ENCODE results near the gene SMIM29.
A peak's percentile ranks its signal among the peaks of the same experiment; 100 is the strongest.
"Not testable (repeated sequence)": the region's sequence is repeated elsewhere in the genome, so short reads cannot be mapped to it uniquely, and the experiment has no call there.

Gene SMIM29

DNA sequence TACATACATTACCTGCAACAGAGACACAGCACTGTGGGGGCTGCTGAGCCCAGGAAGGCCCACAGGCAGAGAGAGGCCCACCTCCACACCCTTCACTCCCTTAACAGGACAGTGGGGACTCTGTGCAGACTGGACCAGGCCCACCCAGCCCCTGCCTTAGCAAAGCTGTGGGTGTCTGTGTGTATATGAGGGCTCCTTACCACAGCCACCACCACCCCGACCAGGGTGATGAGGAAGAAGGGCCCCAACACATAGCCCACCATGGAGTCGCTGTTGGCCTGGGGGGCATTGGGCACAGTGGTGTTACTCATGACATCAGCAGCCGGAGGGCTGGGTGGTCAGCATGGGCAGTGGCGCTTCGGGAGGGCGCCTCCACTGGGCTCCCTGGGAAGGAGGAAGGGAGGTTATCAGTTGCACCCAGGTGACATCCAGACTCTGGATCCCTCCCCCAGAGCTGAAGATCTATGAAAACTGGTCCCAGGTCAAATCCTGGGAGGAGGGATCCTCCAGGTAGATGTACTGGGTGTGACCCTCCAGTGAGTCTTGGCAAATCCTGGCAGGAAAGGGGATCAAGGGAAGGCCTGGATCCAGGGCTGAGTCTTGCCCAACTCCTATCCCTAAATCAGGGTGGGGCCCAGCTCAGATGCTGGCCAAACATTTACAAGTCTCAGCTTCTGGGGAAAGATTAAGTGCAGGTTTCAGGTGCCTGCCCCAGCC, 1.2 kb downstream of the SMIM29 start:
- TF ChIP-seq ZFX (IDR thresholded peaks at IDR 0.05; ENCODE audit: borderline replicate concordance) (no peak), CTCF (IDR thresholded peaks at IDR 0.05) (no peak)
- H3K27ac ChIP-seq = peak overlapping the region; percentile 88

- TF ChIP-seq CTCF (IDR thresholded peaks at IDR 0.05) (peak; percentile 60), ZFX (IDR thresholded peaks at IDR 0.05; ENCODE audit: borderline replicate concordance) (no peak)
Observed at GRCh38 chr6:34246563-34247391, 2.0 kb downstream of the SMIM29 start.

GRCh38 chr6:34246249-34246562, 2.6 kb downstream of the SMIM29 start:
- TF ChIP-seq CTCF (IDR thresholded peaks at IDR 0.05) (no peak), ZFX (IDR thresholded peaks at IDR 0.05; ENCODE audit: borderline replicate concordance) (no peak)
- H3K27ac ChIP-seq = no peak overlapping the region

More at GRCh38 chr6:34246563-34247391, 2.0 kb downstream of the SMIM29 start:
- H3K27ac ChIP-seq = no peak overlapping the region

DNA sequence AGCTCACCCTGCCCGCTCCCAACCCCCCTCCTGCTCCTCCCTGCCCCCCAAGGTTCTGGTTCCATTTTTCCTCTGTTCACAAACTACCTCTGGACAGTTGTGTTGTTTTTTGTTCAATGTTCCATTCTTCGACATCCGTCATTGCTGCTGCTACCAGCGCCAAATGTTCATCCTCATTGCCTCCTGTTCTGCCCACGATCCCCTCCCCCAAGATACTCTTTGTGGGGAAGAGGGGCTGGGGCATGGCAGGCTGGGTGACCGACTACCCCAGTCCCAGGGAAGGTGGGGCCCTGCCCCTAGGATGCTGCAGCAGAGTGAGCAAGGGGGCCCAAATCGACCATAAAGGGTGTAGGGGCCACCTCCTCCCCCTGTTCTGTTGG, 3.1 kb downstream of the SMIM29 start:
- H3K27ac ChIP-seq = not testable (repeated sequence)

DNA sequence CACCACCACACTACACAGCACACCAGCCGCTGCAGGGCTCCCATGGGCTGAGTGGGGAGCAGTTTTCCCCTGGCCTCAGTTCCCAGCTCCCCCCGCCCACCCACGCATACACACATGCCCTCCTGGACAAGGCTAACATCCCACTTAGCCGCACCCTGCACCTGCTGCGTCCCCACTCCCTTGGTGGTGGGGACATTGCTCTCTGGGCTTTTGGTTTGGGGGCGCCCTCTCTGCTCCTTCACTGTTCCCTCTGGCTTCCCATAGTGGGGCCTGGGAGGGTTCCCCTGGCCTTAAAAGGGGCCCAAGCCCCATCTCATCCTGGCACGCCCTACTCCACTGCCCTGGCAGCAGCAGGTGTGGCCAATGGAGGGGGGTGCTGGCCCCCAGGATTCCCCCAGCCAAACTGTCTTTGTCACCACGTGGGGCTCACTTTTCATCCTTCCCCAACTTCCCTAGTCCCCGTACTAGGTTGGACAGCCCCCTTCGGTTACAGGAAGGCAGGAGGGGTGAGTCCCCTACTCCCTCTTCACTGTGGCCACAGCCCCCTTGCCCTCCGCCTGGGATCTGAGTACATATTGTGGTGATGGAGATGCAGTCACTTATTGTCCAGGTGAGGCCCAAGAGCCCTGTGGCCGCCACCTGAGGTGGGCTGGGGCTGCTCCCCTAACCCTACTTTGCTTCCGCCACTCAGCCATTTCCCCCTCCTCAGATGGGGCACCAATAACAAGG, 3.6 kb downstream of the SMIM29 start:
- H3K27ac ChIP-seq = not testable (repeated sequence)

GRCh38 chr6:34243901-34244884, 4.6 kb downstream of the SMIM29 start:
- TF ChIP-seq ZFX (IDR thresholded peaks at IDR 0.05; ENCODE audit: borderline replicate concordance) = no peak
- TF ChIP-seq CTCF (IDR thresholded peaks at IDR 0.05) = peak; percentile 15; the same call in 1 of the 2 replicates
- no peak overlapping the region for H3K27ac ChIP-seq

GRCh38 chr6:34243131-34243771, 5.6 kb downstream of the SMIM29 start:
- 0 out of 2 replicates have a peak overlapping the region, but pooled peaks have one; percentile 5 for H3K27ac ChIP-seq
- TF ChIP-seq CTCF (IDR thresholded peaks at IDR 0.05) = no peak
- TF ChIP-seq ZFX (IDR thresholded peaks at IDR 0.05; ENCODE audit: borderline replicate concordance) = no peak

Measured in 22Rv1 (cell line).